IMR-90 (cell line): ENCODE results near the gene CLEC14A. TPM values are rescaled to one million over a fixed set of nuclear protein-coding genes. Genes with fewer than 3 reads are reported as not detected.

Experiments
- ATAC-seq: fragments of 200-7000 bp; cut with Tn5 transposase; 2 replicates; pipeline ENCODE4 v1.9.1; 2020; ENCODE audit warnings: low read depth, mild to moderate bottlenecking, moderate library complexity
- BruUV-seq: library from RNA; stranded (reverse); fragments of 400-500 nt; replicated peaks from 2 replicates; lab custom pipeline; 2021; lab: Mats Ljungman, UMichigan
- CTCF ChIA-PET: fragments of 300-600 bp; formaldehyde crosslinking; extraction: SDS; loops from one replicate; lab custom pipeline; 2021; ENCODE audit warnings: antibody characterized with exemption; lab: Yijun Ruan, JAX
- POLR2A ChIA-PET: fragments of 300-600 bp; sonication (Branson Sonifier 250); formaldehyde crosslinking; loops from one replicate; lab custom pipeline; 2022; ENCODE audit warnings: antibody characterized with exemption; ENCODE audit not compliant: unreplicated experiment; lab: Charles Lee
- DNase-seq: peaks from one replicate; pipeline ENCODE4 v3.0.0; 2013
- H2AFZ ChIP-seq: replicated peaks from 2 replicates; pipeline ENCODE3; 2013; ENCODE audit warnings: low read length, mild to moderate bottlenecking; ENCODE audit not compliant: poor library complexity
- H2AK5ac ChIP-seq: 2 replicates; pipeline ENCODE4 v1.6.1; 2013; ENCODE audit warnings: low read depth, low read length, inconsistent platforms
- H2AK9ac ChIP-seq: replicated peaks from 2 replicates; pipeline ENCODE3; 2013; ENCODE audit warnings: mild to moderate bottlenecking, low read depth, low read length, moderate library complexity; ENCODE audit not compliant: poor library complexity
- H2BK120ac ChIP-seq: 2 replicates; pipeline ENCODE4 v1.6.1; 2013; ENCODE audit warnings: low read depth, low read length, inconsistent platforms
- H2BK15ac ChIP-seq: 3 replicates; pipeline ENCODE4 v1.6.1; 2013; ENCODE audit warnings: low read depth, low read length, inconsistent platforms
- H2BK20ac ChIP-seq: 2 replicates; pipeline ENCODE4 v1.6.1; 2013; ENCODE audit warnings: low read depth, mild to moderate bottlenecking, inconsistent platforms, low read length, moderate library complexity
- H2BK5ac ChIP-seq: 2 replicates; pipeline ENCODE4 v1.6.1; 2013; ENCODE audit warnings: mild to moderate bottlenecking, low read depth, low read length, inconsistent platforms; ENCODE audit not compliant: poor library complexity, severe bottlenecking
- H3K14ac ChIP-seq: replicated peaks from 2 replicates; pipeline ENCODE4 v1.6.1; 2013; ENCODE audit warnings: low read depth, low read length, inconsistent platforms
- H3K18ac ChIP-seq: 2 replicates; pipeline ENCODE4 v1.6.1; 2013; ENCODE audit warnings: low read depth, low read length, control low read depth
- H3K23ac ChIP-seq: 2 replicates; pipeline ENCODE4 v1.6.1; 2013; ENCODE audit warnings: low read depth, low read length, inconsistent platforms
- H3K27ac ChIP-seq: 2 replicates; pipeline ENCODE4 v1.5.1; 2013; ENCODE audit warnings: mild to moderate bottlenecking, control low read depth, low read length; ENCODE audit not compliant: insufficient read depth
- H3K27me3 ChIP-seq: 2 replicates; pipeline ENCODE4 v1.6.1; 2013; ENCODE audit warnings: low read length; ENCODE audit not compliant: control insufficient read depth, insufficient read depth
- H3K36me3 ChIP-seq: 2 replicates; pipeline ENCODE4 v1.6.1; 2013; ENCODE audit warnings: low read length, mixed read lengths; ENCODE audit not compliant: control insufficient read depth, insufficient read depth
- H3K4ac ChIP-seq: 2 replicates; pipeline ENCODE4 v1.6.1; 2013; ENCODE audit warnings: low read depth, low read length, inconsistent platforms
- H3K4me1 ChIP-seq: 2 replicates; pipeline ENCODE4 v1.6.1; 2013; ENCODE audit warnings: low read length, mixed read lengths; ENCODE audit not compliant: control insufficient read depth, insufficient read depth
- H3K4me2 ChIP-seq: 2 replicates; pipeline ENCODE4 v1.6.1; 2013; ENCODE audit warnings: low read depth, mild to moderate bottlenecking, control low read depth, low read length, moderate library complexity
- H3K4me3 ChIP-seq: 2 replicates; pipeline ENCODE4 v1.5.1; 2013; ENCODE audit warnings: low read depth, mild to moderate bottlenecking, control low read depth, low read length, moderate library complexity; ENCODE audit not compliant: insufficient read depth
- H3K56ac ChIP-seq: 2 replicates; pipeline ENCODE4 v1.6.1; 2013; ENCODE audit warnings: low read length, inconsistent platforms; ENCODE audit not compliant: insufficient read depth; ENCODE audit errors: extremely low read depth
- H3K79me1 ChIP-seq, 2 experiments: 2 replicates each; pipeline ENCODE4 v1.6.1; 2013; ENCODE audit warnings: low read length in 2 of 2, inconsistent platforms in 1 of 2, low read depth in 1 of 2
- H3K9ac ChIP-seq: 2 replicates; pipeline ENCODE4 v1.6.1; 2013; ENCODE audit warnings: low read depth, low read length, control low read depth
- H3K9me1 ChIP-seq: 2 replicates; pipeline ENCODE4 v1.6.1; 2013; ENCODE audit warnings: low read length, inconsistent platforms; ENCODE audit not compliant: insufficient read depth
- H3K9me3 ChIP-seq: 2 replicates; pipeline ENCODE4 v1.6.1; 2013; ENCODE audit warnings: low read length; ENCODE audit not compliant: control insufficient read depth, insufficient read depth
- H4K20me1 ChIP-seq: 2 replicates; pipeline ENCODE4 v1.6.1; 2013; ENCODE audit warnings: low read length, inconsistent platforms; ENCODE audit not compliant: insufficient read depth
- H4K5ac ChIP-seq: 2 replicates; pipeline ENCODE4 v1.6.1; 2013; ENCODE audit warnings: mild to moderate bottlenecking, low read depth, low read length, control low read depth
- H4K8ac ChIP-seq, 2 experiments: 2 replicates each; pipeline ENCODE4 v1.6.1; 2013; ENCODE audit warnings: low read depth in 2 of 2, low read length in 2 of 2, control low read depth in 1 of 2, inconsistent platforms in 1 of 2
- H4K91ac ChIP-seq: 2 replicates; pipeline ENCODE4 v1.6.1; 2013; ENCODE audit warnings: low read depth, low read length, inconsistent platforms; ENCODE audit not compliant: insufficient read depth
- BHLHE40 ChIP-seq: fragments of 150-350 bp; IDR thresholded peaks from 2 replicates; pipeline ENCODE4 v1.6.1; 2016; ENCODE audit warnings: mild to moderate bottlenecking, low read depth, low read length
- CEBPB ChIP-seq: IDR thresholded peaks from 2 replicates; pipeline ENCODE4 v1.6.1; 2012; ENCODE audit warnings: low read depth, low read length, improper control_type of control experiment
- FOS ChIP-seq: fragments of 150-350 bp; IDR thresholded peaks from 2 replicates; pipeline ENCODE4 v1.6.1; 2016; ENCODE audit warnings: low read depth, low read length
- MAFK ChIP-seq: IDR thresholded peaks from 2 replicates; pipeline ENCODE4 v1.6.1; 2012; ENCODE audit warnings: low read depth, low read length, improper control_type of control experiment
- MAZ ChIP-seq: IDR thresholded peaks from 2 replicates; pipeline ENCODE4 v1.6.1; 2012; ENCODE audit warnings: low read depth, mild to moderate bottlenecking, low read length, improper control_type of control experiment, moderate library complexity, borderline replicate concordance
- RFX5 ChIP-seq: IDR thresholded peaks from 2 replicates; pipeline ENCODE4 v1.8.0; 2012; ENCODE audit warnings: low read depth, mild to moderate bottlenecking, low read length, moderate library complexity
- USF2 ChIP-seq: fragments of 150-350 bp; IDR thresholded peaks from 2 replicates; pipeline ENCODE4 v1.6.1; 2017; ENCODE audit warnings: mild to moderate bottlenecking, antibody characterized with exemption, low read length, low read depth
- WGBS, 2 experiments: methylation state at CpG; one replicate each; pipeline versions ENCODE4 v1.1.5 to v1.1.7; 2013; ENCODE audit warnings: missing lambda C conversion rate in 2 of 2; ENCODE audit not compliant: insufficient read length in 1 of 2; ENCODE audit errors: extremely low coverage in 2 of 2; 5-methylcytosine and 5-hydroxymethylcytosine counted together
- dilution Hi-C: fragments of 300-500 bp; cut with HindIII; formaldehyde crosslinking; loops from one replicate; pipeline ENCODE4 v1.14.3; 2018; ENCODE audit warnings: low sequenced_read_pairs; ENCODE audit not compliant: unreplicated experiment
- in situ Hi-C: fragments of 300-500 bp; cut with MboI; formaldehyde crosslinking; loops from 3 replicates; pipeline ENCODE4 v1.14.3; 2019; ENCODE audit warnings: low sequenced_read_pairs, inconsistent platforms, mixed read lengths
- intact Hi-C: fragments of 100-400 bp; cut with micrococcal nuclease; formaldehyde crosslinking; loops from 2 replicates; pipeline ENCODE4 v1.10.0; 2022
- polyA plus RNA-seq, 3 experiments: library from polyadenylated mRNA; depleted of rRNA; stranded (reverse); fragments of >200 nt; gene quantifications; 2 replicates each; pipeline ENCODE4 v1.2.3, GENCODE V29; 2012; ENCODE audit warnings: low replicate concordance in 1 of 3
- total RNA-seq: library from RNA; depleted of rRNA; stranded (reverse); fragments of >200 nt; gene quantifications from 2 replicates; pipeline ENCODE4 v1.2.3, GENCODE V29; 2012

The CLEC14A gene
- total and polyA plus RNA-seq, 2 of the 4 experiments (the other 2 are of a cell fraction): 3.0 to 6.2 TPM

- Histone ChIP-seq H3K4me1 (peaks cover 2% of the 10 kb centered on the region; the same call in 1 of the 2 replicates), H3K23ac (no peak overlapping the region), H3K9ac (no peak overlapping the region), H2BK5ac (peak overlapping the region; percentile 50), H3K4me3 (no peak overlapping the region), H3K27me3 (no peaks in the 10 kb centered on the region), H2BK15ac (no peak overlapping the region), H4K8ac (no peak overlapping the region; a peak in 1 of 4 replicates), H3K27ac (no peak overlapping the region), H2AFZ (no peak overlapping the region), H3K9me3 (0 out of 2 replicates have a peak, but pooled peaks cover 2% of the 10 kb centered on the region), H3K79me1 (no peaks in the 10 kb centered on the region), H3K9me1 (no peaks in the 10 kb centered on the region), H4K91ac (no peak overlapping the region), H2BK120ac (peak overlapping the region; percentile 20), H3K14ac (no peak overlapping the region), H3K4ac (no peak overlapping the region), H3K56ac (no peak overlapping the region), H2AK5ac (no peak overlapping the region), H3K18ac (peak overlapping the region; percentile 37; the same call in 1 of the 2 replicates), H2AK9ac (no peak overlapping the region), H3K36me3 (no peaks in the 10 kb centered on the region), H3K4me2 (peak overlapping the region; percentile 51; the same call in 1 of the 2 replicates), H2BK20ac (peak overlapping the region; percentile 31; the same call in 1 of the 2 replicates), H4K20me1 (no peaks in the 10 kb centered on the region), H4K5ac (no peak overlapping the region)
- BruUV-seq: no TSS peak
- intact Hi-C loops: no loop called here
- no peak for TF ChIP-seq RFX5
- peak; percentile 63 for TF ChIP-seq MAFK
- no peak for TF ChIP-seq BHLHE40
- peak; percentile 21; the same call in 1 of the 2 replicates for TF ChIP-seq CEBPB
- TF ChIP-seq MAZ: no peak
- TF ChIP-seq FOS: peak; percentile 72
- no peak for TF ChIP-seq USF2
- peak; percentile 45 for DNase-seq
- ATAC-seq: peak; percentile 26
- CTCF ChIA-PET: no interaction called here
- in situ Hi-C loops: no loop called here
- POLR2A ChIA-PET: interaction anchor here (0.6 kb wide), 1 partner anchor 99 kb away, joined by 3 read pairs; no protein-coding TSS in a partner anchor
- no CpG with 5 or more reads among the region's 2 CpGs for WGBS, 2 experiments
- dilution Hi-C loops: no loop called here
These were observed 1.6 kb upstream of the CLEC14A start for GRCh38 chr14:38257507-38257906.
